ENCODE measurements around the gene LAMA2.

Gene LAMA2

DNA sequence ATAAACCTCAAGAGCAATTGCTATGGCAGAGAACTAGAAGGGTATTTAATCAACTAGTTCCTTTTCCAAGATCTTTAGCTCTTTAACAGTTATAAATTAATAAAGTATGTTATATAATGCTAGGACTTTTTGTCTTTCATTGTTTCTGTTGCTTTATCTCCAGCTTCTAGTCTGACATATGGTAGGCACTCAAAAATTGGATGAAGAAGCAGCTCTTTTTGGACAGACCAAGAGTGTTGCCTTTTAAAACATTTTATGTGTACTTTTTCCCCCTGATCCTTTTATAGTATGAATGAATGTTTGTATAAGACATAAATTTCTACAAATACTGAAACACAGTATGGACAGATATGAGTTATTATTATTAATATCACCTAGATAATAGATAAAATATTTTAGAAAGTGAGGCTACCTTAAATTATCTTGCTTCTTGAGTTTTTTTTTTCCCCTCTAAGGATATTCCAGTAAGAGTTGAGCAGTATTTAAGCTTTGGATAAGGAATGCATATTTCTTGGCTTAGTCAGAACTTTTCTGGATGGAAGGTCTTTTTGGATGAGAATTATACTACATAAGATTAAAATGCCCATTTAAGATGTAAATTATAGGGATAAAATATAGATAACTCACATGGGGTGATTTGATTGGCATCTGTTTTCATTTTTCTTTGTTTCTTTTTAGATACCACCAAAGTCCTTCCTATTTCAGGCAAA lies 16.6 kb downstream of the LAMA2 start:
- DNase-seq (ENCODE audit: low read depth): peak; percentile 67

DNA sequence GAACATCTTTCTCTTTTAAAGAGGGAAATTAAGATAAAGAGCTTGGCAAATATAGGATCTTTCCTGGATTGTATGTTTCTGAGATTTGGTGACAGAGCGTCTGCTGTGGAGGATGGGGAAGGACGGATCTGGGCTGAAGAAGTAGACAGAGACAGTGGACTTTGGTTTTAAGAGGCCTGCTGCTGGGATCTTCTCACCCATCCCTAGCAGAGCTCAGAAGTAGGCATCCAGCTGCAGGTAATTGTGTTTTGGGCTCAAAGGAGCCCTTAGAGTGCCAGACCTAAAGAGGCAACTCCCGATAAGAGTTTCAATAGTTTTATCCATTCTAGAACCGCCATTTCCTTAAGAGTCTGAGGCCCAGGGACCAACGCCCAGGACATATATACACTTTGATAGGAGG lies 20.8 kb downstream of the LAMA2 start:
- no peak for DNase-seq (ENCODE audit: low read depth)

DNA sequence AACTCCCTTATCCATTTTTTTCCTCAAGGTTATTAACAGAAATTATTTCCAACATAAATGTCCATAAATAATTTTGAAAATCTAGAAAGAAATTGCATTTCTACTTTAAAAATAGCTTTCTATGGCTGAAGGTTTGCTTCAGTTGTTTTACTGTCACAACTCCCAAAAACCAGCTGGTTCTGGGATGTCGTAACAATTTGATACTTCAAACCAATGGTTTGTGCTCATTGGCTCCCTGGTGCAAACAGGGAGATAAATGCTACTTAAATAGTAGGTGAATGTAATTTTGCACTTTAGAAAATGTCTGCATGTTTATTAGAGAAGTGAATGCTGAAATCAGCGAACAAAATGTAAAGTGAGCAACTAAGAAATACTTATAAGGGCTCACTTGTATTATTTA lies 31.1 kb downstream of the LAMA2 start:
- no peak for DNase-seq (ENCODE audit: low read depth)

DNA sequence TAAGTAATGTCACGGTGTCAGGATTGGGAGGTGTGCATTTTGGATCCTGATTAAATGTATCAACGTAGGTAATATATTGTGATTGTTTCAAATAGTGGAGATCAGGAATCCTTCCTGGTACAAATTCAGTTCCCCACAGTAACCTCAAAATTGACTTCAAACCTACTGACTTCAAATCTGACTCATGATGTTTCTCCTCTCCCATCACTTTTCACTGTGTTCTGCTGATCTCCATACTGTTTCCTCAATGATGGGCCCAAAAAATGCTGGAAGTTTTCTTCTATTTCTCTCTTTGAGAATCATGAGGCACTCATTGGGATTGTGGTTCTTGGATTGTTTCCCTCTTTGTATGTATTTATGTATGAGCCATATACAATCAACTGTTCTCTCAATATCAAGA lies 35.9 kb downstream of the LAMA2 start:
- DNase-seq (ENCODE audit: low read depth): no peak

DNA sequence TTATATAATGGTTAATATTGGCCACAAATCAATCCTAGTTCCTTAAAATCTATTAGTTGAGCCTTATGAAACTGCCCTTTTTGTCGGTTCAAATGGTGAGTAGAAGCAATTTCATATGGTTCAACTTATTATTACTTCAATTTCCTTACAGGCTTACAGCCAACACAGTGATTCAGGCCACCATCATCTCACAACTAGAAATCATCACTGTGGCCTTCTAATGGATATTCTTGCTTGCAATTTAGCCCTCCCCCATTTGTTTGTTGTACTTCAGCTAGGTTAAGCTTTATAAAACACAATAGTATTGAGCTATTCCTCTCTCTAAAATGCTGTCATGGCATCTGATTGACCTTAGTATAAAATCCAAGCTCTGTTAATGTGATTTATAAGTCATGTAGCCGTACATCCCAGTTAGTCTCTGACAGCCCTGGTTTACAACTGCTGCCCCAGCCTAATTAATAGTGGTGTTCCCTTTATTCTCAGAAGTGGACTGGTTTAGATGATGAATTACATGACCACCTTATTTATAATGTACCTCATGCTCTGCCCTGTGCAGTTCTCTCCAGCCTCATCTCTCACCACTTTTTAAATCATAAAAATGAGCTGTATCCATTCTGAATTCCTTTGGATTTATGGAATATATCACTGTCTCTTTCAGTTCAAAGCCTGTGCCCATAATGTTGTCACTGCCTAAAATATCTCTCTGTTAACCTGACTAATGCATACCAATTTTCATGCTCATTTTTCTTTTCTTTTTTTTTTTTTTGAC lies 36.7 kb downstream of the LAMA2 start:
- DNase-seq (ENCODE audit: low read depth): peak; percentile 56

DNA sequence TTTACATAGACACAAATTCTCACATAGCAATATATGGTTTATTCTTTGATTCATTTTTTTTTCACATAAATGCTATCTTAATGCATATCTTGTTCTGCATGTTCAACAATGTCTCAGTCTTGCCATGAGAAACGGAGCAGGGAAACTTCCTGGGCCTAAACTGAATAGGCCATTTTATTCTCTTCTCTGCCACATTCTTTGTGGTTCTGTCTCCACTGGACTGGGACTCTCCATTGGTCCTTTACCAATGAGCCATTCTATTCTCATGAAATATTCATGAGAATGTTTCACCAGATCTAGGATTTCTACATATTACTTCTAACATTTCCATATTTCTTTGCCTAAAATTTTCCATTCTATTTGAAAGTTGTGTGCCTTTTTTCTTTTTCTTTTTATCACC lies 42.8 kb downstream of the LAMA2 start:
- DNase-seq (ENCODE audit: low read depth): no peak

DNA sequence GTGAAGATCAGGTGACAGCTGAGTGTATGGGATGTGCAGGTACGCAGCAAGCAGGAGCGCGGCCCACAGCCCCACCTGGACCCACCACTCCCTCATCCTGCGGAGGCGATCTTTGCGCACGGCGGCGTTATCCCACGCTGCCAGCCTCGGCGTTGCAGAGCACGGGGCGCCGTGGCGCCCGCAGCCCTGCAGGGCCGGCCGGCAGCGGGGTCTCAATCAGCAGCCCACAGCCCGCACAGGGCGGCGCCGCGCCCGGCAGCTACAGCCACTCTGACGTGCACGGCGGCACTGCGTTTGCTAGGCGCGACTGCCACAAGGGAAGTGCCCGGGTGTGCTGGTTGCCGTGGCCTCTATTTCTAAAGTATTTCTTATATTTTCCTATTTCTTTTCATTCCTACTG lies 46.9 kb downstream of the LAMA2 start:
- no peak for DNase-seq (ENCODE audit: low read depth)

DNA sequence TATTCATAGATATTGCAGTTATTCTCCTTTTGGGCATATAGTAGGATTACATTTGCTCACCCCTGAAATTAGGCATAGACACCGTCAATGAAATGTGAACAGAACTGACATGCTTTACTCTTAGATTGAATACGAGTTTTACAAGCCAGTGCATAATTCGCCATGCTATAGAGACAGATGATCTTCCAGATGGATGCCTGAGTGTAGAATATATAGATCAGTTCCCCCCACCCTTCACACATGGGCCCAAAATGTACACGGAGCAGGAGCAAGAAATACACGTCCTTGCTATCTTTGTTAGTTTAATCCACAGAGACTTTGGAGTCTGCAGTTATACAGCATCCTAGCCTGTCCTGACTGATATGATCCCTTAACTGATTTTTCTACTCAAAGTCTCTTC lies 47.4 kb downstream of the LAMA2 start:
- DNase-seq (ENCODE audit: low read depth): no peak

DNA sequence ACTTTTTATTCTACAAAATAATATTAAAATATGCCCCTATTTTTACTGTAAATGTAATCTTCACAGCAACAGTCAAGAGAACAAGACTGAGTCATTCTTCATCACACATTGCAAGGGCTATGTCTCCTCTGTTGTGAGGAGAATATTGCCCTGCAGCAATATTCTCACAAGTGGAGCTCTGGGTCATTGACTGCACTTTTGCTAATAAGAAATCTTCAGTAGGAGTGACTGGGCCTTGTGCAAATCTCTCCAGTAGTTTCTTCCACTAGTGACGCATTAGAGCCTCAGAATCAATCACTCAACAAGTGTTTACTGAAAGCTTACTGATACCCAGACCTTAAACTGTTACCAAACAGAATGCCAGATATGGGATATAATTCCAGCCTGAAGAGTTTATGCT lies 49.1 kb downstream of the LAMA2 start:
- peak; percentile 78 for DNase-seq (ENCODE audit: low read depth)

DNA sequence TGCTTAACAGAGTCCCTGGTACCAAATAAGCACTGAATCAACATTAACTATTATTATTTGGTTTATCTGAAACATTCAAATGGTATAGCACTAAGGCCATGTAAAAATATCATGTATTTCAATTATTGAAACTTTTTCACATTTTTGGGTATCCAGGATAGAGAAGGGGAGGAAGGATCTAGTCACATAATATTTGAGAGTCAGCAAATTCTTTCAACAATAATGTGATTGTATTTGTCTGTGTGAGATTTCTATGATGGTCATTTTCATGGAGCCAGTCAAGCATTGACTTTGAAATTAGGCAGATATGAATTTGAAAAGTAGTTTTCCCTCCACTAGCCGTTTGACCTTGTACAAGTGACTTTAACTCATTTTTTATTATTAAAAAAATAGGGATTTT lies 67.9 kb downstream of the LAMA2 start:
- DNase-seq (ENCODE audit: low read depth): no peak

DNA sequence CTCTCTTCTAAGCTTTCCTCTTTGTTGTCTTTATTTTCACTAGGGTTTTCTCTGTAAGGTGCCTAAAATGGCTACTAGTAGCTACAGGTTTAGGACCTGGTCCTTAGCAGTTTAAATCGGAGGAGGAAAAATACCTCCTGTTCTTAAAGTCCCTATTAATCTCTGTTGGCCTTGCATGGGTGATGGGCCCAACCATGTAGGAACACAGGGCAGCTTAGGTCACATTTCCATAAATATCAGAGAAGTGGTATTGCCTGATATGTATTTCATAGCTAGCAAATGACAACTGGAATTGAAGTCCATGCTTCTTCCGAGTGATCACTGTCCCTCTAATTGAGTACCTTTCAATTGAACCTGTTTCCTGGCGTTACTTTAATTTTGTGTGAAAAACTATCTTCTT lies 70.0 kb downstream of the LAMA2 start:
- DNase-seq (ENCODE audit: low read depth): no peak

DNA sequence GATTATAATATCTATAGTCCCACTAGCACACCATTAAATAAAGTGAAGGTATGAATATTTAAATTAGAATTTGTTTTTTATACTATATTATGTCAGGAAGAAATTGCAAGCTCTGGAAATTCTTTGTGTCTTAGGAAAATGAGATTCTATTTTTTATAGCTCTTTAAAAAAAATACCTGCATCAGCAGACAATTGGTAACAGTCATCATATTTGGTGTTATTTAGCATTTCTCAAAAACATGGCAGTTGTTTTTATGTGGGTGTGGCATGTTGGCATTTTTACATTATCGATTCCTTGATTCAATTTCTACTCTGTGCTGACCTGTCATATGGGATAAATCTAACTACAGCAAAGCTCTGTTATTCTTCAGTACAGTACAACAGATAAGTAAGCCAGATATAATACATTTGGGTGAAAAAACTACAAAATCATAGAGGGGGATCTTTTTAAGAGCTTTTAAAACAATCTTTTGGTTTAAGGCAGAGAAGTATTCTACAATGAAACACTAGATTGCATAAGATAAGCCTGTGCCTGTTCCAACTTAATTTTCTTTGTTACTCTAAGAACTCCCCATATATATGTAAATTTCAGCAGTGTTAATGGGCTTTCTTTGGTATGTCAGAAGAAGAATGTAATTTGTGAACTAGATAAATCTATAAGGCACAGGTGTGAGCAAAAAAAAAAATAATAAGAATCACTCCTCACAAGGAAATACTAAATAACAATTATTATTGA lies 71.5 kb downstream of the LAMA2 start:
- DNase-seq (ENCODE audit: low read depth): peak; percentile 4

DNA sequence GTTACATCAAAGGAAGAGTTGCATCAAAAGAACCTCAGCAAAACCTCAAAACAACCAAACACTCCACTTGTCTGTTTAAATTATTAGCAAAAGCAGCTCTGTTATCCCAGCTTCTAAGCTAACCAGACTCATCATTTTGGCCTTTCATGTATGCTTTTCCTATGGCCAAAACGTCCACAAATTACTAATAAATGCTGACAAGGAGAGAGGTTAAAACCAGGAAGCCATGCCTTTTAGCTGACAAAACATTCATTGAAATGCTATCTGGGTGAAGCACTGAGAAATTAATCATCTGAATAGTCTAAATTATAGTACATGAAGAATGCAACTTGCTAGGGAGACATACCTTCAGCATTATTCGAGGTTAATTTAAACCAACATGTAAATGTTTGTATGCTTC lies 80.6 kb downstream of the LAMA2 start:
- DNase-seq (ENCODE audit: low read depth): peak; percentile 72

DNA sequence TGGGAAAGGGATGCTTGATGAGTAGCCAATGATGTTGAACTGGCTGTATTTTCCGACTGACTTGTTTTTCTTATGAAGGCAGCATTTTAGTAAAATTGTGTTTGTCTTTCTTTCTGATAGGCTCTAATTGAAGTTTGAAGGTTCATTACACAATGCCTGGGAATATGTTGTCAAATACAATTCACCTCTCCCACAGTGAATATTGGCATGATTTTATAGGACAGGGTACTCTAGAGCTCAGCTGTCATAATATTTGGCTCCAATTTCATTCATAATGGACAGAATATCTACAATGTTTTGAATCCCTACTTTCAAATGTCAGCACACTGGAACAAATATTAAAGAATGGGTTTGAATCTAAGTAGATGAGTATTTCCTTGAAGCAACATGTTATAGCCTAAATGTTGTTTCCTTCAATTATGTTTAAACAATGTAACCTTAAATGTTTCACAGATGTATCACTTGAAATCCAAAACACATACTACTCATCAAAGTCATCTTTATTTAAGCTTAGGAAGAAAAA lies 81.4 kb downstream of the LAMA2 start:
- peak; percentile 10 for DNase-seq (ENCODE audit: low read depth)

DNA sequence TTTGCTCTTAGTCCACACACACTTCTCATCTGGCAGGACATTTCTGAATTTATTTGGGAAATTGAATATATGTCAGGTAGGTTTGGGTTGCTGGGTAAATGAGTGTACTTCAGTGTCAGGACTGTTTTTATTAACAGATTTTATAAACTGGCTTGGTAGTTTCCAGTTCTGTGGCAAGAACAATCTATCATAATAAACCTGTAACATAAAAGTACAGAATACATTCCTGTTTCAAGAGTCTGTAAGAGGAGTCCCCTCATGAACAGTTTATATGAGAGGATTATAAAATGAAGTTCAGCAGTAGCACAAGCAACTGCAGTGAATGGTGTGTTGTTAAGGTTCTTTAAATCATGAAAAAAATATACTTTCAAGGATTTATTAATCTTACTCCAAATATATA lies 81.8 kb downstream of the LAMA2 start:
- no peak for DNase-seq (ENCODE audit: low read depth)

DNA sequence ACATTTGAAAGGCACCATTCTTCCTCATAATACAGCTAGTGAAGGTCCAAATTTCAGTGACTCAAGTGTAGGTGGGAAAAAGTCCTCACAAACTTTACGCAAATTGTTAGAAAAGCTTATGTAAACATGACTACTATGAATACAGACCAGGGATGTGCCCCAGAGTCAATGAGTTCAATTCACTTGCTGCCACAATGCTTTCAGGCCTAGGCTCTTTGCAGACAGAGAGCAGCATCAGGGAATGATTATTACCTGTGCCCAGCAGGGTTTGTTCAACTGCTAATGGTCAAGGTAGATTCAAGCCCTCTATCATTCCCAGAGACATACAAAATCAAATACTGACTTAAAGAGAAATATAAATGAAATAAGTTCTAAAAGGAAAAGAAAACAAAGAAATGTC lies 84.0 kb downstream of the LAMA2 start:
- no peak for DNase-seq (ENCODE audit: low read depth)

DNA sequence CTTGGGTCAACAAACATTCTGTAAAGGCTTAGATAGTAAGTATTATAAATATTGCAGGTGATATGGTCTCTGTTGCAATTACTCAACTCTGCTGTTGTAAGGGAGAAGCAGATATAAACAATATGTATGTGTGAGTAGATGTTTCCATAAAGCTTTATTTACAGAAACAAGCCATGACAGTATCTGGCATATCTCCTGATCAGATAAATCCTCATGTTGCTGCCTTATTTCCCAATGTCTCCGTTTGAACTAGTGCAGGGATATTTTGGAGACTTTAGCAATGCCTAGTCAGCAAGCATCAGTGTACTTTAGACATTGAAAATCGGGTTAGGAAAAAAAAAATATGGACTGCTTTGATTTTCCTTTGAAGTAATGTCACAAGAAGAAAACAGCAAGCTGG lies 96.1 kb downstream of the LAMA2 start:
- DNase-seq (ENCODE audit: low read depth): peak; percentile 4

DNA sequence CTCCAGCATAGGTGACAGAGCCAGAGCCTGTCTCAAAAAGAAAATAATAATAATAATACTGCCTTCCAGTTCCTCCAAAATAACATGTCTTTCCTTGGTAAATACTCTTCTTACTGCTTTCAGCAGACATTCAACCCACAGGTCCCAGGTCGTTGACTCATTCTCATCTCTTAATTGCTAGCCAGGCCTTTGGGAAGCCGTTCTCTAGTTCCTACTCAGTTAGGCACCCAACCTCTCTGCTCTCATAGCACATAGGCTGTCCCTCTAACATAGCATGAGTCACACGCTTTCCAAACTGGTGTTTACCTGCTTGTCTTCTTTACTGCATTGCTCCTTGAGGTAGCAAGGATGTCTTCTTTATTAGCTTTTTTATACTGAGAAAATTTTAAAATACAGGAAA lies 98.8 kb downstream of the LAMA2 start:
- peak; percentile 24 for DNase-seq (ENCODE audit: low read depth)

DNA sequence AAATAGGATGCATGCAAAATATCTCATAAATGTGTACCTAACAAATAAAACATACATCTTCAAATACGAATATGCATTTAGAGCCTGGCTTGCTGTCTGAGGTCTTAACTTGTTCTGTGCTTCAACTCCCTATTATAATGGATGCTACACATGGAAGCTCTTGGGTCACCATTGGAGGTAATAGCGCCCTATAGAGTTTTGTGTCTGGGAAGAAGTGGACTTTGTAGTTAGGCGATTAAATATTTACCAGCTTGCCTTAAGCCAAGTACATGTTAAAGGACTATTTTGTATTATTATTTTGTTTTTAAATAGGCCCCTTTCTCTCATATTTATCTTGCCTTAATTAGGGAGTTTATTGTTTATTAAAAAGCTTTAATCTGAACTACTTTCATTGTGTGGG lies 107.4 kb downstream of the LAMA2 start:
- no peak for DNase-seq (ENCODE audit: low read depth)

DNA sequence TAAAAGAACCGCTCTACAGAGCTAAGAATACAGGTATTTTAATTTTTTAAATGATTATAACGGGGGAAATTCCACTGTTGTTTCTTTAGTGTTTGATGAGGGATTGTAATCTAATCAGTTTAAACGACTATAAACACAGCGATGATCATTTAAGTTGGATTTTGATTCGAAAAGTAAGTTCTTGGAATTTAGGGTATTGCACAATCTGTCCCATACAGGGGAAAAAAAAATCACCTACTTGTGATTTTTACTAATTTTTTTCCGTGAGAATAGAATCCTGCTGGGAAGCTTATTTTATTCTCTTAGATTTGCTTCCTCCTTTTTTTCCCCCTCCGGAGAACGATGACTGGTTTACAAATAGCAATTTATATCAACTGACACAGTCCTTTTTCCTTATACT lies 108.0 kb downstream of the LAMA2 start:
- no peak for DNase-seq (ENCODE audit: low read depth)

DNA sequence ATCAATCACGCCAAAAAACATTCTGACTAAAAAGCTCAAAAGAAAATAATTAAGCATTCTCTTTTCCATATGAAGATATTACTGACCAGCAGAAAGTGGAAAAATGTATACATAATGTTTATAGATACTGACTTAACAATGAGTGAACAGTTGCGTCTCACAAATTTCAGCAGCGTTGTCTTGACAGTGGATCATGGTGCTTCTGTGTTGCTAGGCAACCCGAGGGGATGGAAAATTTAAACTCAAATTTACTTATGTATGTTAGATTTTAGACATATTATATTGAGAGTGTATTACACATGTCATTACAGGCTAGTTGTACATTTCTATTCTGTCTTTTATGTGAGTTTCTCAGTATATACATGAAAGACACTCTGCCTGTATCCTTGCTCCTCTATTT lies 110.2 kb downstream of the LAMA2 start:
- no peak for DNase-seq (ENCODE audit: low read depth)

DNA sequence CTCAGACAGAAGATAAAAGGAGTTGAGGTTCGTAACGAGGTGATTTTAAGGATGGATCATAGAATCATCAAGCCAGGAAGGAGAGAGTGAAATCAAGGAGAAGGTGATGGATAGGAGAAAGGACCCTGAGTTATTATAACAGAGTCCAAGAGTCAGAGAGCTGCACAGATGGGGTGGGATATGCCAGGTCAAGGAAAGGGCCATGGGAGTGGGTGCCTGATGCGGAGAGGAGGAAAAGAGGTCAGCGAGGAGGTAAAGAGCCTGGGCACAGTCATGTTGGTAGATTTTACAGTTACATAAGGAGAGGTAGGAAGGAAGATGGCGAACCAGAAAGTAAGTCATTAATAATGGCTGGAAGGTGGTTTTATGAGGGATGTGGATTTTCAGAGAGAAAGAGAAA lies 114.9 kb downstream of the LAMA2 start:
- DNase-seq (ENCODE audit: low read depth): no peak

Measured in EH (cell line).